Fibroblast of the conjunctiva (primary cell): ENCODE measurements around the gene SAMD4A.

Source experiments
- DNase-seq: peaks from one replicate; pipeline ENCODE4 v3.0.0-alpha.2; 2010; ENCODE audit warnings: low read depth

SAMD4A gene

DNA sequence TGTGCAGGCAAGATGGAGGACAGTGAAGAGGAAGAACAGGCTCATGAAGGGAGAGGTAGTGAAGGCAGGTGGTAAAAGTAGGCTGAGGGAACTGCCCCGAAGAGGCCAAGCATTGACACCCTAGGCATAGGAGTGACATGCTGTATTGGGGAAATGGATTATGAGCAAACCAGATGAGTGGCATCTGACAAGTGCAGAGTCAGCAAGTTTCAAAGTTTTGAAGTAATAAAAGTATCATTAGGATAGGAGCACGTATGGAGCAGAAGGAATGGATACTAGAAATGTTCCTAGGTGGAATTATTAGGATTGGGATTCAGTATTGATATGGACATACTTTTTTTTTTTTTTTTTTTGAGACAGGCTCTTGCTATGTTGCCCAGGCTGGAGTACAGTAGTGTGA, 139.8 kb downstream of the SAMD4A start:
- DNase-seq: no peak

- no peak for DNase-seq
Observed at GRCh38 chr14:54708161-54708560, 141.2 kb downstream of the SAMD4A start.

GRCh38 chr14:54708982-54709381, 142.1 kb downstream of the SAMD4A start:
- DNase-seq: no peak

- DNase-seq: no peak
Observed at GRCh38 chr14:54709444-54709843, 142.5 kb downstream of the SAMD4A start.

GRCh38 chr14:54709867-54710266, 142.9 kb downstream of the SAMD4A start:
- no peak for DNase-seq

DNA sequence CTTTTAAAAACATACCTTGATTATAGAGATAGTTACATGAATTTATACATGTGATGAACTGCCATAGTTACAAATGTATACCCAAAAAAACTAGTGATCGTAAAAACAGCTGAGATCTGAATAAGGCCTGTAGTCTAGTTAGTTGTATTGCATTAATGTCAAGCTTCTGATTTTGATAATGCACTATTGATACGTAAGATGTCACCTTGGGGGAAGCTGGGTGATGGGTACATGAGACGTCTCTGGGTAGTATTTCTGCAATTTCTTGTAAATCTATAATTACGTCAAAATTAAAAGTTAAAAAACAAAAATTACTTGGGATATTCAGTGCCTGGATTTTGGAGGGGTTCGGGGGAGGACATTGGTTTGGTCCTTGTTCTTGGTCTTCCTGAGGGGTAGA, 144.4 kb downstream of the SAMD4A start:
- no peak for DNase-seq

DNA sequence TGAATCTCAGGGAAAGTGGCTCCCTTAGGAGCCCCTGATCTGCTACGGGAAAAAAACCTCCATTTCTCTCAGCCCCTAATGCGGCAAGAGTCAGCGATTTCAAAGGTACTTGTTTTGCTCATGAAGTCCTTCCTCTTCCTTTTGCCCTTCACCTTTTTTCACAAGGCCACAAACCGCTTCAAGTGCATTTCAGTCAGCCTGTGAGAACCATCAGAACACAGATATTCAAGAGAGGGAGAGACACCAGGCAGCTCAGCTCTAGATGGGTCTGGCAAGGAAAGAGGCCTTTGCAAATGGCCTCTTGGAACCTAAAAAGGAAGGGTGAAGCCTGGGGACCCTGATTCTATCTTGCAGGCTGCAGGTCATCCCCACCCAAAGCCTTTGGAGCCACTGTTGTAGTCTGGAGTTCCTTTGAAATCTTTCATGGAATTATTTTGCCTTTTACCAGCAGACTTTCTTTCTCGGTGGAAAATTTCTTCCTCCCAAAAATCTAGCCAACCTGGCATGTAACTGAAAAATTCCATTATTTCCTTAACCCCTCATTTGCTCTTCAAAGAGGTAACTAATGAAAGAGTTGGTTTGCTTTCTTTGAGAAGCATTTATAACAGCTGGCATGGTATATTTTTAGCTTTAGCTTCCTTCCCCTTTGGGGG, 145.0 kb downstream of the SAMD4A start:
- DNase-seq: no peak

DNA sequence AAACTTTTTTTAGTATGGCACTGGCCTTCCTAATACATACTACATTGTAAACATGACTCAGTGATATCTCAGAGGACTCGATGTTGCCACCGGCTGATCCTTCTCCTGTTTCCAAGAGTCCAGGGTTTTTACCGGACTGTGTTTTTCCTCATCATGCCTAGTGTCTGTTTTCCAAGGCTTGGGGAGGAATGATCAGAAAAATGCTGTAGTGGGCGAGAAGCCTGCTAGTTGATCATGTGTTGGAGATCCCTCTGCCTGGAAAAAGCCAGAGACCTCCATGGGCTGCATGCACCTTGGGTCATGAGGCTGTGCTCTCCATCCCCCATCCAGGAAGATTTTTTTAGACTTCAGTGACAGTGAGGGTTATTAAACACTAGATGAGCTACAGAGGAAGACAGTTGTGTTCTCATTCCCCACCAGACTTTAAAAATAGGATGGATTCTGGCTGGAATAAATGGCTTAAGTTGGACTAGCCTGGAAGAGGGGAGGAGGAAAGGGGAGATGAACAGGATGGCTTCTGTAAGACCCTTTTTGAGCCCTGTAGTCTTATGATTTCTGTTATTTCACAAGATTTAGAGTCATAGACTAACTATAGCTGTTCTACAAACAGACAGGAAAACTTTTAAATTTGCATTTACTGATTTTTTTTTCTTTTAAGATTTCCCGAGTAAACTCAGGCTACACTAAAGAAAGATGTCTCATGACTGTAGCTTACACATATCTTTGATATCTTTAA, 145.7 kb downstream of the SAMD4A start:
- no peak for DNase-seq

- DNase-seq: no peak
Observed at GRCh38 chr14:54713379-54713778, 146.5 kb downstream of the SAMD4A start.

GRCh38 chr14:54715239-54715638, 148.3 kb downstream of the SAMD4A start:
- DNase-seq: no peak

DNA sequence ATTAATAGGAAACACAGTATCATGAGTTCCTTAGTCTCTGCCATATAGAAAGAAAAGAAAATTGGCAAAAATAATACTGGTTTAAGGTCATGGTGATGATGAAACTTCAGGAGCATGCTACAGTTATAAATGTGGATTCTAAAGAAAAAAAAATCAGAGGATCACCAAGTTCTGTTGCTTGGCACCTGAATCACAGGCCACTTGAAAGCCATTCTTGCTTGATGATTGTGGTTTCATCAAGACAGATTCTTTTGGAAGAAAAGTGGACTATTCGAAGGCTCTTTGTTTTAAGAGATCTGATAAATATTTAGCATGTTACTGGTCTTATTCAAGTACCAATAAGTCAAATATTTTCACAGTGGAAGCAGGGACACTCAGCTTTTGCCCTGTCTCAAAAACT, 148.9 kb downstream of the SAMD4A start:
- no peak for DNase-seq

DNA sequence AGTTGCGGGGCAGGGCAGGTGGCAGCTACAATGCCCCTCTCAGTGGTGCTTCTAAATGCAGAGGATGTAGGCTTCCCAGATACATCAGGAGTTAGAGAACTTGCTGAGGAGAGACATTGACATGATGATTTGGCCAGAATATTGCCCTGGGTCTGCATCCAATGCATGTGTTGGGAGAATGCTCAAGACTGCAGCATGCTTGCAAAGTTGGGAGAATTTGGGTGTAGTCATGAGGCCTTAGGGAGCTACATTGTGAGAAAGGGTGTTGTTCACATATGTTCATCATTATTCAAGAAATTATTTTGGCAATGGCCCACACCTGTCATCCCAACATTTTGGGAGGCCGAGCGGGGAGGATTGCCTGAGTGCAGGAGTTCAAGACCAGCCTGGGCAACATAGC, 149.9 kb downstream of the SAMD4A start:
- DNase-seq: no peak

DNA sequence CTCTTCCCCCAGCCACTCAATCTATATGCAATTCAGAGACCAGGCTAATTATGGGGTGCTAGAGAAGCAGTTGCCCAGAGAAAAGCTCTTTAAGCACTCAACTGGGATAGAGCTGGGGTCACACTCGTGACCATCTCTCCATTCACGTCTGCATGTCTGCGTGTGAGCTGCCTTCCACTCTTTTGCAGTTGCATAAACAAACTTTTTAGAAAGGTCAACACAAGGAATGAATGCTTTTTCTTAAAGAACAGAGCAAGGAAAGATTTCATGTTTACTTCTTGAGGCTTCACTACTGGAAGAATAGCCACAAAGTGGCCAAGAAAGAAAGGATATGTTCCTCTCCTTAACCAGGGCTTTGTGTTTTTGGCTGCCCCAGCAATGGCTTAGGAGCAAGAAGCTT, 151.1 kb downstream of the SAMD4A start:
- no peak for DNase-seq

- no peak for DNase-seq
Observed at GRCh38 chr14:54719406-54719805, 152.5 kb downstream of the SAMD4A start.

DNA sequence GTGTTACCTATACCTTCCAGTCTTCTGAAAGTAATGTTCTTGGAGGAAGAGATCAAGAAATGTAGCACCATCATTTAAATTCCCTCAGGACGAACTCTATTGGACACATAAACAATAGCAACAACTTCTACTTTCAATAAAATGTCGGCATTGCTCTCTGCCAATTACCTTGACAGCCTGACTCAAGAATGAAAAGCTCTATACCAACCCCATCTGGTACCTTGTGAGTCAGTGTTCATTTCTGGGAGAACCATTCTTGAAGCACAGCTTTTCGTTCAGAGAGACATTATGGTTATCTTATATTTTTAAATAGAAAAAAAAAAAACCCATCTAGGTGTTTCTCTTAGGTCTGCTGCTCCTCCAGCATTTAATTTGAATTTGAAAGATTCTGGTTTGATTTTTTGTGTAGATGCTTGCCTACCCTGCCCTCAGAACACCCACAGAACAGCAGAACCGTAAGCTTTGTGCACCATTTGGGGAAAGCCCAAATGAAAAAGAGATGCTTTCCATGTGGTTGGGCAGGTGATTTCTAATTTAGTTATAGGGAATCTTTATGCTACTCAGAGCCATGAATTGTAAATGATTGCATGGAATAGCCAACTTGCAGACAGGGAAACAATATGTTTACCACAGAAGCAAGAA, 156.0 kb downstream of the SAMD4A start:
- DNase-seq: no peak

DNA sequence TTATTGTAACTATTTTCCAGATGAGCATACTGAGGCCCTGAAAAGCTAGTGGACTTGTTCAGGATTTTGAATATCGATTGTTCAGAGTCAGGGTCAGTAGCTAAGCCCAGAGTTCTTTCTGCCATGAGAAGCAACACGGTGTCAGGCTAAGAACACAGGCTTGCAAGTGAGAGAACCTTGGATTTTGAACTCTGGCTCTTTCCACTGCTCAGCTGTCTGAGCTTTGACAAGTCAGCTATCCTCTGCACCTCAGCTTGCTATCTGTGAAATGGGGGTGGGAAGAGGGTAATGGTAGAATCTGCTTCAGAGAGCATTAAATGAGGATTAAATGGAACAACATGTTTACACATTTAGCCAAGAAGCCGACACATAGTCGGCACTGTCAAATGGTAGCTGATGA, 157.2 kb downstream of the SAMD4A start:
- no peak for DNase-seq

GRCh38 chr14:54724676-54725325, 157.9 kb downstream of the SAMD4A start:
- no peak for DNase-seq

DNA sequence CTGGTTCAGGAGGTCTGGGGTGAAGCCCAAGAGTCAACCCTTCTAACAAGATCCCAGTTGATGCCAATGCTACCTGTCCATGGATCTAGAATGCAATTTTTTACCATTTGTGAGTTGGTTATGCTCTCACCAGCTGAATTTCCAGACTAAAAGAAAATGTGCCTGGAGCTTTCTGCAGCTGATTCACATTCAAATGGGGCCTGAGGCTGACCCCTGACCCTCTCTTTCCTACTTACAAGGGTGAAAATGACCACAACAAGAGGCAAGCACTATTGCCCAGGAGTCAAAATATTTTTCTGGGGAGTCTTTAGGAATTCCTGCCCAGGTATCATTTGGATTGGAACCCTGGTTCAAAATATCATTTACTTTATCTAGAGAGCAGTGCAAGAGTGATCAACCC, 159.1 kb downstream of the SAMD4A start:
- DNase-seq: no peak

- DNase-seq: no peak
Observed at GRCh38 chr14:54727929-54728328, 161.0 kb downstream of the SAMD4A start.

DNA sequence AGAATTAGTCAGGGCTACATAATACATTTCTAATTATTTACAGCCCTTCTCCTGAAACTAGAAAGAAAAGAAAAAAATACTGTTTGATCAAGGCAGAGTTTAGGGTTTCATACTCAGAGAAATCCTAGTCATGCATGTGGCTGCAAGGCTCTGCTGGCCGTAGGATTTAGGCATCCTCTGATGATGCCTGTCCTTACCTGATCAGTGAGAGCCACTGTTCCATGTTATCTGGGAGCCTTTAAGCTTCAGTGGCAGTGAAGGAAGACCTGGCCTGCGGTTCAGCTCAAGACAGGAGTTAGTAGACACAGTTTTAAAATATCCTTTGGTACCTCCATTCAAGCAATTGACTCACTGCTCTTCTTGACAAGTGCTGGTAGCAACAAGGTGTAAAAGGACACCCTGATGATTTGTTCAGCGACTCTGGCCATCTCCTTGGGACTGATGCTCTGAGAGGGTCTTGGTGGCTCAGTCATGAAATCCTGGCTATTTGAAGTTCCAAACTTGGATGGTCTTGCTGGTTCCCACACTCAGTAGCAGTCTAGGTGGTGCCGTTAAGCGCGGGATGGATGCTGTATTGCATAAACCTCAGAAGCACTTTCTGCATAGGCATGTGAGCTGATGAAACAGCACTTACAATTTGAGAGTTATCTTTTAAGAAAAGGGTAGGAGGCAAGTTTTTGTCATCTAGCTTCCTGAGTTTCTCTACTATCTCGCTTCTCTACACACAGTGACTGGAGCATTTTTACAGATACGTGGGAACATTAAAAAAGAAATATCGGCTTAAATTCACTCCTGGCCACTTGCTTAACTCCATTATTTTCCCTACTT, 162.0 kb downstream of the SAMD4A start:
- DNase-seq: no peak

- DNase-seq: peak; percentile 72
Observed at GRCh38 chr14:54730156-54730961, 163.4 kb downstream of the SAMD4A start.
